HEK293 (cell line): ENCODE results near the gene ERI3.

Experiments
- BCL11A ChIP-seq: fragments of 450-650 bp; formaldehyde crosslinking; IDR thresholded peaks from 2 replicates; pipeline ENCODE4 v1.5.1; 2016; ENCODE audit warnings: low read depth, missing biosample characterization, missing genetic modification characterization
- GFI1B ChIP-seq: fragments of 450-650 bp; formaldehyde crosslinking; IDR thresholded peaks from 2 replicates; pipeline ENCODE4 v1.5.1; 2016; ENCODE audit warnings: missing biosample characterization, missing genetic modification characterization
- PBX3 ChIP-seq: sonication (generic); formaldehyde crosslinking; IDR thresholded peaks from 2 replicates; pipeline ENCODE4 v1.8.1; 2022; ENCODE audit warnings: mild to moderate bottlenecking, moderate library complexity, missing genetic modification reagents
- YY1 ChIP-seq: fragments of 450-650 bp; formaldehyde crosslinking; IDR thresholded peaks from 2 replicates; pipeline ENCODE4 v1.5.1; 2018; ENCODE audit warnings: missing biosample characterization, missing genetic modification characterization
- YY2 ChIP-seq: fragments of 450-650 bp; formaldehyde crosslinking; IDR thresholded peaks from 2 replicates; pipeline ENCODE4 v1.5.1; 2016; ENCODE audit warnings: missing biosample characterization, missing genetic modification characterization
- ZFP3 ChIP-seq: fragments of 450-650 bp; formaldehyde crosslinking; IDR thresholded peaks from 2 replicates; pipeline ENCODE4 v1.5.1; 2016; ENCODE audit warnings: low read depth, missing biosample characterization, missing genetic modification characterization
- ZNF146 ChIP-seq: fragments of 450-650 bp; formaldehyde crosslinking; IDR thresholded peaks from 2 replicates; pipeline ENCODE4 v1.5.1; 2016; ENCODE audit warnings: missing biosample characterization, missing genetic modification characterization
- ZNF157 ChIP-seq: fragments of 450-650 bp; formaldehyde crosslinking; IDR thresholded peaks from 2 replicates; pipeline ENCODE4 v1.5.1; 2016; ENCODE audit warnings: missing biosample characterization, missing genetic modification characterization
- ZNF221 ChIP-seq: fragments of 450-650 bp; formaldehyde crosslinking; IDR thresholded peaks from 2 replicates; pipeline ENCODE4 v1.5.1; 2017; ENCODE audit warnings: missing biosample characterization, missing genetic modification characterization, borderline replicate concordance
- ZNF223 ChIP-seq: fragments of 450-650 bp; formaldehyde crosslinking; IDR thresholded peaks from 2 replicates; pipeline ENCODE4 v1.5.1; 2016; ENCODE audit warnings: missing biosample characterization, missing genetic modification characterization
- ZNF239 ChIP-seq: fragments of 450-650 bp; formaldehyde crosslinking; IDR thresholded peaks from 2 replicates; pipeline ENCODE4 v1.5.1; 2016; ENCODE audit warnings: missing biosample characterization, missing genetic modification characterization
- ZNF302 ChIP-seq: fragments of 450-650 bp; formaldehyde crosslinking; IDR thresholded peaks from 2 replicates; pipeline ENCODE4 v1.5.1; 2016; ENCODE audit warnings: missing biosample characterization, missing genetic modification characterization, low read depth
- ZNF366 ChIP-seq: fragments of 450-650 bp; formaldehyde crosslinking; conservative IDR thresholded peaks from 2 replicates; pipeline ENCODE4 v1.5.1; 2016; ENCODE audit warnings: missing biosample characterization, missing genetic modification characterization
- ZNF394 ChIP-seq: fragments of 450-650 bp; formaldehyde crosslinking; IDR thresholded peaks from 2 replicates; pipeline ENCODE4 v1.5.1; 2016; ENCODE audit warnings: missing biosample characterization, missing genetic modification characterization, mild to moderate bottlenecking, moderate library complexity, borderline replicate concordance
- ZNF398 ChIP-seq: fragments of 450-650 bp; formaldehyde crosslinking; IDR thresholded peaks from 2 replicates; pipeline ENCODE4 v1.5.1; 2017; ENCODE audit warnings: missing biosample characterization, missing genetic modification characterization
- ZNF514 ChIP-seq: fragments of 450-650 bp; formaldehyde crosslinking; IDR thresholded peaks from 2 replicates; pipeline ENCODE4 v1.5.1; 2016; ENCODE audit warnings: missing biosample characterization, missing genetic modification characterization
- ZNF549 ChIP-seq: fragments of 450-650 bp; IDR thresholded peaks from 2 replicates; pipeline ENCODE4 v1.5.1; 2018; ENCODE audit warnings: missing biosample characterization, missing genetic modification characterization, mild to moderate bottlenecking, inconsistent platforms, moderate library complexity
- ZNF610 ChIP-seq: fragments of 450-650 bp; formaldehyde crosslinking; IDR thresholded peaks from 2 replicates; pipeline ENCODE4 v1.5.1; 2016; ENCODE audit warnings: missing biosample characterization, missing genetic modification characterization, borderline replicate concordance
- ZNF654 ChIP-seq: fragments of 450-650 bp; formaldehyde crosslinking; IDR thresholded peaks from 2 replicates; pipeline ENCODE4 v1.5.1; 2016; ENCODE audit warnings: low read depth, missing biosample characterization, missing genetic modification characterization
- ZNF776 ChIP-seq: fragments of 450-650 bp; formaldehyde crosslinking; IDR thresholded peaks from 2 replicates; pipeline ENCODE4 v1.5.0; 2017; ENCODE audit warnings: missing biosample characterization, missing genetic modification characterization, borderline replicate concordance
- TF ChIP-seq, protein P1 (sequence below): fragments of 450-650 bp; formaldehyde crosslinking; IDR thresholded peaks from 2 replicates; pipeline ENCODE4 v1.5.1; 2016; ENCODE audit warnings: missing biosample characterization, missing genetic modification characterization
- TF ChIP-seq, protein P2 (sequence below): fragments of 450-650 bp; formaldehyde crosslinking; conservative IDR thresholded peaks from 2 replicates; pipeline ENCODE4 v1.5.1; 2016; ENCODE audit warnings: low read depth, missing biosample characterization, missing genetic modification characterization
- TF ChIP-seq, protein P3 (sequence below): fragments of 450-650 bp; formaldehyde crosslinking; IDR thresholded peaks from 2 replicates; pipeline ENCODE4 v1.5.1; 2016; ENCODE audit warnings: missing biosample characterization, missing genetic modification characterization
- TF ChIP-seq, protein P4 (sequence below): fragments of 450-650 bp; formaldehyde crosslinking; IDR thresholded peaks from 2 replicates; pipeline ENCODE4 v1.5.1; 2016; ENCODE audit warnings: missing biosample characterization, missing genetic modification characterization

Gene ERI3

GRCh38 chr1:44213222-44214112 lies 141.6 kb downstream of the ERI3 start, which contains the start of gene DMAP1 (continued):
- TF ChIP-seq, protein P1, sequence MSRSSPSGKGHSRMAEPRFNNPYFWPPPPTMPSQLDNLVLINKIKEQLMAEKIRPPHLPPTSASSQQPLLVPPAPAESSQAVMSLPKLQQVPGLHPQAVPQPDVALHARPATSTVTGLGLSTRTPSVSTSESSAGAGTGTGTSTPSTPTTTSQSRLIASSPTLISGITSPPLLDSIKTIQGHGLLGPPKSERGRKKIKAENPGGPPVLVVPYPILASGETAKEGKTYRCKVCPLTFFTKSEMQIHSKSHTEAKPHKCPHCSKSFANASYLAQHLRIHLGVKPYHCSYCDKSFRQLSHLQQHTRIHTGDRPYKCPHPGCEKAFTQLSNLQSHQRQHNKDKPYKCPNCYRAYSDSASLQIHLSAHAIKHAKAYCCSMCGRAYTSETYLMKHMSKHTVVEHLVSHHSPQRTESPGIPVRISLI (tag by site-specific recombination): peak; percentile 74; the same call in 1 of the 2 replicates
- TF ChIP-seq, protein P2, sequence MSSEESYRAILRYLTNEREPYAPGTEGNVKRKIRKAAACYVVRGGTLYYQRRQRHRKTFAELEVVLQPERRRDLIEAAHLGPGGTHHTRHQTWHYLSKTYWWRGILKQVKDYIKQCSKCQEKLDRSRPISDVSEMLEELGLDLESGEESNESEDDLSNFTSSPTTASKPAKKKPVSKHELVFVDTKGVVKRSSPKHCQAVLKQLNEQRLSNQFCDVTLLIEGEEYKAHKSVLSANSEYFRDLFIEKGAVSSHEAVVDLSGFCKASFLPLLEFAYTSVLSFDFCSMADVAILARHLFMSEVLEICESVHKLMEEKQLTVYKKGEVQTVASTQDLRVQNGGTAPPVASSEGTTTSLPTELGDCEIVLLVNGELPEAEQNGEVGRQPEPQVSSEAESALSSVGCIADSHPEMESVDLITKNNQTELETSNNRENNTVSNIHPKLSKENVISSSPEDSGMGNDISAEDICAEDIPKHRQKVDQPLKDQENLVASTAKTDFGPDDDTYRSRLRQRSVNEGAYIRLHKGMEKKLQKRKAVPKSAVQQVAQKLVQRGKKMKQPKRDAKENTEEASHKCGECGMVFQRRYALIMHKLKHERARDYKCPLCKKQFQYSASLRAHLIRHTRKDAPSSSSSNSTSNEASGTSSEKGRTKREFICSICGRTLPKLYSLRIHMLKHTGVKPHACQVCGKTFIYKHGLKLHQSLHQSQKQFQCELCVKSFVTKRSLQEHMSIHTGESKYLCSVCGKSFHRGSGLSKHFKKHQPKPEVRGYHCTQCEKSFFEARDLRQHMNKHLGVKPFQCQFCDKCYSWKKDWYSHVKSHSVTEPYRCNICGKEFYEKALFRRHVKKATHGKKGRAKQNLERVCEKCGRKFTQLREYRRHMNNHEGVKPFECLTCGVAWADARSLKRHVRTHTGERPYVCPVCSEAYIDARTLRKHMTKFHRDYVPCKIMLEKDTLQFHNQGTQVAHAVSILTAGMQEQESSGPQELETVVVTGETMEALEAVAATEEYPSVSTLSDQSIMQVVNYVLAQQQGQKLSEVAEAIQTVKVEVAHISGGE (tag by site-specific recombination): peak; percentile 100
- TF ChIP-seq PBX3 (peak; percentile 72; the same call in 1 of the 2 replicates), ZNF394 (tag by site-specific recombination) (peak; percentile 86), ZNF776 (tag by site-specific recombination) (no peak), GFI1B (tag by site-specific recombination) (peak; percentile 64; the same call in 1 of the 2 replicates), ZNF610 (tag by site-specific recombination) (peak; percentile 89), ZNF223 (tag by site-specific recombination) (peak; percentile 97), ZFP3 (tag by site-specific recombination) (no peak), ZNF514 (tag by site-specific recombination) (no peak), YY1 (tag by site-specific recombination) (peak; percentile 88), ZNF398 (peak; percentile 45; the same call in 1 of the 2 replicates), ZNF146 (tag by site-specific recombination) (peak; percentile 86), ZNF549 (tag by site-specific recombination) (no peak), ZNF366 (tag by site-specific recombination) (0 out of 2 replicates have a peak, but pooled peaks have one; percentile 25), ZNF157 (tag by site-specific recombination) (peak; percentile 50), ZNF239 (tag by site-specific recombination) (0 out of 2 replicates have a peak, but pooled peaks have one; percentile 10), ZNF302 (tag by site-specific recombination) (0 out of 2 replicates have a peak, but pooled peaks have one; percentile 33), ZNF221 (tag by site-specific recombination) (0 out of 2 replicates have a peak, but pooled peaks have one; percentile 48), YY2 (tag by site-specific recombination) (peak; percentile 86), BCL11A (peak; percentile 85), ZNF654 (tag by site-specific recombination) (peak; percentile 28)
- TF ChIP-seq, protein P3, sequence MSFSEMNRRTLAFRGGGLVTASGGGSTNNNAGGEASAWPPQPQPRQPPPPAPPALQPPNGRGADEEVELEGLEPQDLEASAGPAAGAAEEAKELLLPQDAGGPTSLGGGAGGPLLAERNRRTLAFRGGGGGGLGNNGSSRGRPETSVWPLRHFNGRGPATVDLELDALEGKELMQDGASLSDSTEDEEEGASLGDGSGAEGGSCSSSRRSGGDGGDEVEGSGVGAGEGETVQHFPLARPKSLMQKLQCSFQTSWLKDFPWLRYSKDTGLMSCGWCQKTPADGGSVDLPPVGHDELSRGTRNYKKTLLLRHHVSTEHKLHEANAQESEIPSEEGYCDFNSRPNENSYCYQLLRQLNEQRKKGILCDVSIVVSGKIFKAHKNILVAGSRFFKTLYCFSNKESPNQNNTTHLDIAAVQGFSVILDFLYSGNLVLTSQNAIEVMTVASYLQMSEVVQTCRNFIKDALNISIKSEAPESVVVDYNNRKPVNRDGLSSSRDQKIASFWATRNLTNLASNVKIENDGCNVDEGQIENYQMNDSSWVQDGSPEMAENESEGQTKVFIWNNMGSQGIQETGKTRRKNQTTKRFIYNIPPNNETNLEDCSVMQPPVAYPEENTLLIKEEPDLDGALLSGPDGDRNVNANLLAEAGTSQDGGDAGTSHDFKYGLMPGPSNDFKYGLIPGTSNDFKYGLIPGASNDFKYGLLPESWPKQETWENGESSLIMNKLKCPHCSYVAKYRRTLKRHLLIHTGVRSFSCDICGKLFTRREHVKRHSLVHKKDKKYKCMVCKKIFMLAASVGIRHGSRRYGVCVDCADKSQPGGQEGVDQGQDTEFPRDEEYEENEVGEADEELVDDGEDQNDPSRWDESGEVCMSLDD (tag by site-specific recombination): peak; percentile 71; the same call in 1 of the 2 replicates
- TF ChIP-seq, protein P4, sequence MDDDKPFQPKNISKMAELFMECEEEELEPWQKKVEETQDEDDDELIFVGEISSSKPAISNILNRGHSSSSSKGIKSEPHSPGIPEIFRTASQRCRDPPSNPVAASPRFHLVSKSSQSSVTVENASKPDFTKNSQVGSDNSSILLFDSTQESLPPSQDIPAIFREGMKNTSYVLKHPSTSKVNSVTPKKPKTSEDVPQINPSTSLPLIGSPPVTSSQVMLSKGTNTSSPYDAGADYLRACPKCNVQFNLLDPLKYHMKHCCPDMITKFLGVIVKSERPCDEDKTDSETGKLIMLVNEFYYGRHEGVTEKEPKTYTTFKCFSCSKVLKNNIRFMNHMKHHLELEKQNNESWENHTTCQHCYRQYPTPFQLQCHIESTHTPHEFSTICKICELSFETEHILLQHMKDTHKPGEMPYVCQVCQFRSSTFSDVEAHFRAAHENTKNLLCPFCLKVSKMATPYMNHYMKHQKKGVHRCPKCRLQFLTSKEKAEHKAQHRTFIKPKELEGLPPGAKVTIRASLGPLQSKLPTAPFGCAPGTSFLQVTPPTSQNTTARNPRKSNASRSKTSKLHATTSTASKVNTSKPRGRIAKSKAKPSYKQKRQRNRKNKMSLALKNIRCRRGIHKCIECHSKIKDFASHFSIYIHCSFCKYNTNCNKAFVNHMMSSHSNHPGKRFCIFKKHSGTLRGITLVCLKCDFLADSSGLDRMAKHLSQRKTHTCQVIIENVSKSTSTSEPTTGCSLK (tag by site-specific recombination): no peak
